Measurements from ENCODE around the gene EEIG1.

DNA sequence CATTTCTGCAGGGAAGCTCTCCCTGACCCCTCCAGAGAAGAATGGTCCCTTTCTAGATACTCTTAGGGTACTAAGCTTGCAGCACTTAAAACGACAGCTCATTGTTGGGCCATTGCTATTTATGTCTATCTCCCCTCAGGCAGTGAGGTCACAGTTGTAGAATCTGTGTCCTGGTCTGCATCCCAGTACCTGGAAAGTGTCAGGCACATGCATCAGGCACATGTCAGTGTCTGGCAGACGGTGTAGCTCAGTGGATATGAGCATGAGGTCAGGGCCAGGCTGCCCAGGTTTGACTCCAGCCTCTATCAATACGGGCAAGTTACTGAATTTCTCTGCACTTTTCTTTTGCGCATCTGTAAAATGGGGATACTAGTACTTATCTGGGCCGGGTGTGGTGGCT is 22.2 kb upstream of the EEIG1 start:
- TF ChIP-seq EZH2 (IDR thresholded peaks at IDR 0.05; ENCODE audit: insufficient read depth, poor library complexity, severe bottlenecking) (no peak), EZH2phosphoT487 (IDR thresholded peaks at IDR 0.05; ENCODE audit: insufficient read depth, low read depth) (no peak)

Measured in GM23248 (cell line).